Measurements from ENCODE around the gene SULT2B1.
"Not testable (repeated sequence)": the region's sequence is repeated elsewhere in the genome, so short reads cannot be mapped to it uniquely, and the experiment has no call there.

SULT2B1 gene

DNA sequence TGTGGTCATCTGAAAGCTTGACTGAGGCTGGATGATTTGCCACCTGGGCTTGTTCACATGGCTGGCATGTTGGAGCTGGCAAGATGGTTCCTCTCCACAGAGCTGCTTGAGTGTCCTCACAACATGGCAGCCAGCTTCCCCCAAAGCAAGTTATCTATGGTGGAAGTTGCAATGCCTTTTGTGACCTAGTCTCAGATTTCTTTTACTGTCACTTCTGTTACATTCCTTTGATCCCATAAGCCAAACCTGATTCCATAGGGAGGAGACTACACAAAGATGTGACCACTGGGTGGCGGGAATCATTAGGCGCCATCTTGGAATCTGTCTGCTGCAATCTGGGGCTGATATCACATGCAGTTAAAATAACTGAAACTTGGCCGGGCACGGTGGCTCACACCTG, 22.8 kb upstream of the SULT2B1 start:
- no peak for DNase-seq (ENCODE audit: low read depth)

- DNase-seq (ENCODE audit: low read depth) = no peak
These were observed 21.8 kb upstream of the SULT2B1 start for GRCh38 chr19:48530066-48530720.

GRCh38 chr19:48530770-48531169, 21.2 kb upstream of the SULT2B1 start:
- no peak for DNase-seq (ENCODE audit: low read depth)

- no peak for DNase-seq (ENCODE audit: low read depth)
These were observed 18.2 kb upstream of the SULT2B1 start for GRCh38 chr19:48533770-48534169.

DNA sequence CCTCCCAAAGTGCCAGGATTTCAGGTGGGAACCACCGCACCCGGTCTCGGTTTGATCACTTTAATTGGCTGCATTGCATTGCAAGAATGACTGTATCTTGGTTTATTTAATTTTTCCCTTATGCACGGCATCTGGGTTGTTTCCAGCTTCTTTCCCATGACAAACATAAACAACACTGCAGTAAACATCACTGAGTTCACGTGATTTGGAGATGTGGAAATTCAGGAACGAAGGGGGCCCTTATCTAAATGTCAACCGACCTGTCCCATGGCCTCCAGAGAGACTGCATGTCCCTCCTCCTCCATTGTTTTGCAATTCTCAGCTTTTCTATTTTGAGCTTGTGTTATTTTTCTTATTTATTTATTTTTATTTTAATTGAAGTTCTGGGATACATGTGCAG, 14.4 kb upstream of the SULT2B1 start:
- DNase-seq (ENCODE audit: low read depth) = no peak

GRCh38 chr19:48538057-48538456, 13.9 kb upstream of the SULT2B1 start:
- DNase-seq (ENCODE audit: low read depth) = not testable (repeated sequence)

GRCh38 chr19:48539503-48540096, 12.4 kb upstream of the SULT2B1 start:
- DNase-seq (ENCODE audit: low read depth) = no peak

GRCh38 chr19:48540110-48540509, 11.9 kb upstream of the SULT2B1 start:
- no peak for DNase-seq (ENCODE audit: low read depth)

DNA sequence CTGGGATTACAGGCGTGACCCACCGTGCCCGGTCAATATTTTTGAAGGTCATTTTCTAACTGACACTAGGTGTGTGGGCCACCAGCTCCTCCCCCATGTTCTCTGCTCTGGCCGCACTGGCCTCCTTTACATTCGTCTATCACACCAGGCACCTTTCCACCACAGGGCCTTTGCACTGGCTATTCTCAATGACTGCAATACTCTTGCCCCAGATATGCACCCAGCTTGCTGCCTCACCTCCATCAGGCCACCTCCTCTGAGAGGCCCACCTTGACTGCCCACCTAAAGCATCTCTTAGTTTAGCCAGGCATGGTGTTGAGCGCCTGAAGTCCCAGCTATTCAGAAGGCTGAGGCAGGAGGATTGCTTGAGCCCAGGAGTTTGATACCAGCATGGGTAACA, 10.2 kb upstream of the SULT2B1 start:
- no peak for DNase-seq (ENCODE audit: low read depth)

DNA sequence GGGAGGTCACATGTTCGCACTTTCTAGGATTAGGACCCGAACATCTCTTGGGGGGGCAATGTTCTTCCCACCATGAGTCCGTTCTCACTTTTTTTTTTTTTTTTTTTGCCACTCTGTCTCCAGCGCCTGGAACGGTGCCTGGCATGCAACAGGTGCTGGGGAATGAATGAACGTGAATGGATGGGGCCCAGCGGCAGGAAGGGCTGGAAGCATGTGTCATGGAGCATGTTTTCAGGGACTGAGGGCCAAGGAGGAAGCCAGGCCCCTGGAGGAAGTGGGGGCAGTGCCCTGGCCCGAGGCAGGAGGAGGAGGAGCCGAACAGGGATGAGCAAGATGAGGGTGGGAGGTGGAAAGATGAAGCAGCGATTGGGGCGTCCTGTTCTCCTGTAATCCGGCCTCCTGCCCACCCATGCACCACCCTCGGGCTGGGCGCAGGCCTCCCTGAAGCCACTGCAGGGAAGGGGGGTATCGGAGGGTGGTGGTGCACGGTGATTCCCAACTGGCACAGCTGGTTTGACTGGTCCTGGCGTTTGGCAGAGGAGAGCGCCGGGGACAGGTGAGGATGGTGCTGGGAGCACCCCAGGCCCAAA, 8.8 kb upstream of the SULT2B1 start:
- no peak for DNase-seq (ENCODE audit: low read depth)

- no peak for DNase-seq (ENCODE audit: low read depth)
These were observed 6.9 kb upstream of the SULT2B1 start for GRCh38 chr19:48544856-48545750.

GRCh38 chr19:48547722-48548121, 4.2 kb upstream of the SULT2B1 start:
- DNase-seq (ENCODE audit: low read depth) = no peak

GRCh38 chr19:48548253-48548911, 3.6 kb upstream of the SULT2B1 start:
- DNase-seq (ENCODE audit: low read depth) = no peak

DNA sequence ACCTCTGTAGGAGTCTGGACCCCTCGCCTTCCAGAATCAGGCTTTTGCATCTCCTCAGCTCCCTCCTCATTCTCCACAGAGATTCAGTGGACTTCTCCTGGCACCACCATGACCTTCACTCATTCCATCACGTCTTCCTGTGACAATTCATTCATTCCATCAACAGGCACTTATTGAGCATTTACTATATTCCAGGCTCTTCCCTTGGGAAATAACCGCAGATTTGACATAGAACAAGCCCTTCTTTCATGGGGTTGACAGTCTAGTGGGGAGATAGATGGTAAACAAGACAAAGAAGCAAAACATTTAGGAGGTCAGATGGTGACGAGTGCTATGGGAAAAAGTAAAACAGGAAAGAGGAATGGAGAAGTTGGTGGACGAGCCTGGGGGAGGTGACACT, 2.6 kb upstream of the SULT2B1 start:
- DNase-seq (ENCODE audit: low read depth) = no peak

DNA sequence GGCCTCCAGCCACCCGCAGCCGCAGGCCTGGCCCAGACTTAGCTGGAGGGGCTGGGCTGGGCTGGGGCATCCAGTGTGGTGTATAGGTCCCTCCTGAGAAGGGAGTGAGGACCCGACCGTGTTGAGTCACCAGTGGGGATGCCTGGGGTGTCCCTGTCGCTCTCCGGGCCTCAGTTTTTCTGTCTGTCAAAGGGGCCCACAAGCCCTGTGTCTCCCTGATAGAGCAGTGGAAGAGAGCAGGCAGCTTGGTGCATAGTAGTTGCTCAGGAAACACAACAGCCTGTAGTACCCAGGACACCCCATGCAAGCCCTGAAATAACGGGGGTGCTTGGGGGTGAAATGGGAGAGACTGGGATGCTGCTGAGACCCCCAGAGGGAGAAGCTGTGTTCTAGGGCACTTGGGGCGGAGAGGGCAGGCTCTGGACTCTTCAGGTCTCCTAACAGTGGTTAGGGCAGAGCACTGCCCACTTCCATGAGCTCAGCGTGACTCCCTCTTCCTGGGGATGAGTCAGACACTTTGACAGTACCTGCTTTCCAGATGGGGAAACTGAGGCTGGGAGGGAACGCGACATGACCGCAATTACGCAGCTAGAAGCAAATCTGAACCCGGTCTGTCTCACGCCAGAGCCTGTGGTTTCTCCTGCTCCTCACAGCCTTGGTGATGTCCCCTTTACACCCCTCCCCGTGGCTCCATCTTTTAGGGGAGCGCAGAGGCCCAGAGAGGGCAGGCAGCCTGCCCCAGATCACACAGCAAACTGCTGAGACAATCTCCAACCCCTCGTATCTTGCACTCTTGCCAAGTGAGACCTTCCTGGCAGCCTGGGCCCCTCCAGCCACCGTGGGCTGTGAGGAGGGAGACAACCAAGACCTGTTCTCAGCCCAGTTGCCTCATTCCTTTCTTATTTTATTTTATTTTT, 692 bp downstream of the SULT2B1 start:
- no peak for DNase-seq (ENCODE audit: low read depth)

DNA sequence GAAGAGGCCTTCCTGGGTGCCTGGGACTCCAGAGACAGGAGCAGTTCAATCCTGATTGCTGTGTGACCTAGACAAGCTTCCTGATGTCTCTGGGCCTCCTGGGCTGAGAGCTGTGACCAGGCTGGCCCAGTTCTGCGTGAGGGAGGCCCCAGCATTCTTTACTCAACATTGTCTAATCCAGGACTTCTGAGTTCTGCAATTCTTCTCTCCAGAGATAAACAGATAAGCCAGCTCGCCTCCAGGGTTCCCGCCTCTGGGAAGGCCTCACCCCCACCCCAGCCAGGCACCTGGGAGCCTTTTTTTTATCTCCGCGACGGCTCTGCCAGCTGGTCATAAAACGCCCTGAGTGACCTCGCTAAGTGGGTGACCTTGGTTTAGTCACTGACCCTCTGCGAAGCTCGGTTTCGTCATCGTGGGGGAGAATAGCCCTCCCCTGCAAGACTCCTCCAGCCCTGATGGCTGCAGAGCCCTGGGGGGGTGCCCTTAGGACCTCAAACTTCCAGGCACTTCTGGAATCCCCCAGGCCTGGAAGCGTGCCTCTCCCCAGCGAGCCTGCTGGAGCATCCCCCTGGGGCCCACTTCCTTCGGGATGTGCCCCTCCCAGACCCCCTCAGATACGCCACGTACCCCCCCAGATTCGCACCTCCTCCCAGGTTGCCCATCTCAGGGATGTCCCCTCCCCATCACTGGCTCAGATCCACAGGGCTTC, 1.9 kb downstream of the SULT2B1 start:
- peak; percentile 41 for DNase-seq (ENCODE audit: low read depth)

GRCh38 chr19:48554385-48555091, 2.6 kb downstream of the SULT2B1 start:
- no peak for DNase-seq (ENCODE audit: low read depth)

DNA sequence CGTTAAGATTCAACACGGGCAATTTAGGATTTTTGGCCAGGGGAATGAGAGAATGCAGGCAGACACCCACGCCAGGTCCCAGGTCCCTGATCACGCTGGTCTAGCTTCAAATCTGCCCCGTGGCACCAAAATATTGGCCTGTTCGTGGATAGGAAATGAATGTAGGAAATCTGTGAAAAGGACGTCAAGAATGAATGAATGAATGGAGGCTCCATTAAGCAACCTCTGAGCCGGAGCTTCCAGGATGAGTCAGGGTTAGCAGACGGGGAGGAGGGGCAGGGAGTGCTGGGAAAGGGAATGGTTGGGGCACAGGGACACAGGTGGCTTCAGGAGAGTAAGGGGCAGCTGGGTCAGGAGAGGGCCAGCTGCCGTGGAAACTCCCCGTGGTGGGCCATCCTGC, 4.2 kb downstream of the SULT2B1 start:
- DNase-seq (ENCODE audit: low read depth) = peak; percentile 31

DNA sequence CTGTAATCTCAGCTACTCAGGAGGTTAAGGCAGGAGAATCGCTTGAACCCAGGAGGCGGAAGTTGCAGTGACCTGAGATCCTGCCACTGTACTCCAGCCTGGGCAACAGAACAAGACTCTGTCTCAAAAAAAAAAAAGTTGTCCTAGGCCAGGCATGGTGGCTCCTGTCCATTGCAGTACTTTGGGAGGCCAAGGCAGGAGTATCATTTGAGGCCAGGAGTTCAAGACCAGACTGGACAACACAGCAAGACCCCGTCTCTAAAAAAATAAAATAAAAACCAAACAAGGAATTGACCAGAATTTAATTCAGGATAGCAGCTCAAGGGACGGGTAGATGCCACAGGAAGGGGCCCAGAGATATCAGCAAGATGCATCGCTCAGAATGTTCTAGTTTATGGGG, 4.9 kb downstream of the SULT2B1 start:
- DNase-seq (ENCODE audit: low read depth) = no peak
